Gastroesophageal sphincter (tissue), 3 donors: ENCODE results near the gene GNPTAB.

Source experiments
- EP300 ChIP-seq: sonication (generic); formaldehyde crosslinking; IDR thresholded peaks from one replicate; pipeline ENCODE4 v1.6.1; 2017; ENCODE audit warnings: antibody characterized with exemption, mild to moderate bottlenecking
- POLR2A ChIP-seq, 2 donors: fragments of 450-650 bp; IDR thresholded peaks; one replicate each; pipeline ENCODE4 v1.6.1; 2017; ENCODE audit warnings: antibody characterized with exemption in 2 of 2, mild to moderate bottlenecking in 2 of 2, moderate library complexity in 1 of 2
- TF ChIP-seq, protein P1 (sequence below), 4 experiments: fragments of 200-600 bp in 2 of 4; fragments of 450-650 bp in 2 of 4; sonication (generic) in 1 of 4; IDR thresholded peaks; one replicate each; pipeline ENCODE4 v1.5.1; 2017 to 2019; ENCODE audit warnings: antibody characterized with exemption in 4 of 4, mild to moderate bottlenecking in 2 of 4, moderate library complexity in 2 of 4

DNA sequence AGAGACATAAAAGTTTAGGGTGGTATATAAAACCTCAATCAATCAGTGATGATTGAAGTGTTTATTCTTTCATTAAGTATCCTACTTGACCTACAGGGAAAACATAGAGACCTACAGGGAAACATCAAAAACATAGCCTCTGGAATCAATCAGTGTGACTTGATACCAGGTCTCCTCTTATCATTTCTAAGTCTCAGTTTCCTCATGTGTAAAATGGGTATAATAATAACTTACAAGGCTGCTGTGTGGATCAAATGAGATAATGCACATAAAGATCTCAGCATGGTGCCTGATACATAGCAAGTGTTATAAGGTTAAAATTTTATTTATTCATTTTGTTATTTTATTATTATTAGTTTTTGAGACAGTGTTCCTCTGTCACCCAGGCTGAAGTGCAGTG, 22.2 kb upstream of the GNPTAB start:
- TF ChIP-seq, protein P1, sequence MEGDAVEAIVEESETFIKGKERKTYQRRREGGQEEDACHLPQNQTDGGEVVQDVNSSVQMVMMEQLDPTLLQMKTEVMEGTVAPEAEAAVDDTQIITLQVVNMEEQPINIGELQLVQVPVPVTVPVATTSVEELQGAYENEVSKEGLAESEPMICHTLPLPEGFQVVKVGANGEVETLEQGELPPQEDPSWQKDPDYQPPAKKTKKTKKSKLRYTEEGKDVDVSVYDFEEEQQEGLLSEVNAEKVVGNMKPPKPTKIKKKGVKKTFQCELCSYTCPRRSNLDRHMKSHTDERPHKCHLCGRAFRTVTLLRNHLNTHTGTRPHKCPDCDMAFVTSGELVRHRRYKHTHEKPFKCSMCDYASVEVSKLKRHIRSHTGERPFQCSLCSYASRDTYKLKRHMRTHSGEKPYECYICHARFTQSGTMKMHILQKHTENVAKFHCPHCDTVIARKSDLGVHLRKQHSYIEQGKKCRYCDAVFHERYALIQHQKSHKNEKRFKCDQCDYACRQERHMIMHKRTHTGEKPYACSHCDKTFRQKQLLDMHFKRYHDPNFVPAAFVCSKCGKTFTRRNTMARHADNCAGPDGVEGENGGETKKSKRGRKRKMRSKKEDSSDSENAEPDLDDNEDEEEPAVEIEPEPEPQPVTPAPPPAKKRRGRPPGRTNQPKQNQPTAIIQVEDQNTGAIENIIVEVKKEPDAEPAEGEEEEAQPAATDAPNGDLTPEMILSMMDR (IDR thresholded peaks at IDR 0.05): no peak
- TF ChIP-seq POLR2A (IDR thresholded peaks at IDR 0.05) (no peak), EP300 (no peak)
